A549 (cell line): ENCODE measurements around the gene PHC2.

Source experiments
- CTCF ChIP-seq: fragments of >200 bp; sonication (Bioruptor Twin); formaldehyde crosslinking; IDR thresholded peaks from 3 replicates; pipeline ENCODE4 v1.5.1; 2016
- E2F6 ChIP-seq: IDR thresholded peaks from 2 replicates; pipeline ENCODE4 v1.6.1; 2012; ENCODE audit warnings: low read depth, borderline replicate concordance
- GATA3 ChIP-seq: IDR thresholded peaks from 2 replicates; pipeline ENCODE4 v1.6.1; 2012; ENCODE audit warnings: borderline replicate concordance
- HOXA7 ChIP-seq: fragments of 250-450 bp; sonication (Bioruptor Pico); IDR thresholded peaks from 2 replicates; pipeline ENCODE4 v1.5.0; 2020; ENCODE audit warnings: mild to moderate bottlenecking, moderate library complexity
- JUNB ChIP-seq: fragments of >200 bp; sonication (Bioruptor Twin); formaldehyde crosslinking; IDR thresholded peaks from 2 replicates; pipeline ENCODE4 v1.6.1; 2016
- NFE2L2 ChIP-seq: fragments of 150-350 bp; conservative IDR thresholded peaks from 2 replicates; pipeline ENCODE4 v1.6.1; 2014; ENCODE audit warnings: low read length
- PBX3 ChIP-seq: IDR thresholded peaks from 2 replicates; pipeline ENCODE4 v1.6.1; 2012
- POLR2A ChIP-seq: IDR thresholded peaks from 2 replicates; pipeline ENCODE4 v1.6.1; 2012; ENCODE audit warnings: mild to moderate bottlenecking, low read length
- RAD21 ChIP-seq, 2 experiments: fragments of >200 bp in 1 of 2; sonication (Bioruptor Twin) in 1 of 2; formaldehyde crosslinking in 1 of 2; IDR thresholded peaks in 1 of 2; conservative IDR thresholded peaks in 1 of 2; 2 replicates in 1 of 2; 3 replicates in 1 of 2; pipeline ENCODE4 v1.6.1; 2012 to 2018; ENCODE audit warnings: inconsistent platforms in 1 of 2
- SMC3 ChIP-seq: fragments of >200 bp; sonication (Bioruptor Twin); formaldehyde crosslinking; IDR thresholded peaks from 3 replicates; pipeline ENCODE4 v1.6.1; 2018; ENCODE audit warnings: inconsistent platforms
- TP53 ChIP-seq: fragments of 250-450 bp; sonication (Bioruptor Pico); IDR thresholded peaks from 2 replicates; pipeline ENCODE4 v1.5.0; 2021; ENCODE audit warnings: mild to moderate bottlenecking, moderate library complexity
- ZC3H11A ChIP-seq: fragments of 450-650 bp; IDR thresholded peaks from 2 replicates; pipeline ENCODE4 v1.6.1; 2014; ENCODE audit warnings: antibody characterized with exemption, mild to moderate bottlenecking
- ZNF302 ChIP-seq: fragments of 250-450 bp; sonication (Bioruptor Pico); IDR thresholded peaks from 2 replicates; pipeline ENCODE4 v1.9.0; 2021; ENCODE audit warnings: inconsistent platforms, mild to moderate bottlenecking, moderate library complexity
- TF ChIP-seq, protein P1 (sequence below): IDR thresholded peaks from 2 replicates; pipeline ENCODE4 v1.6.1; 2012

GRCh38 chr1:33338440-33339211, 92.3 kb downstream of the PHC2 start:
- TF ChIP-seq HOXA7: no peak
- TF ChIP-seq GATA3: no peak
- TF ChIP-seq PBX3: no peak
- TF ChIP-seq POLR2A: no peak
- no peak for TF ChIP-seq ZC3H11A
- TF ChIP-seq, protein P1, sequence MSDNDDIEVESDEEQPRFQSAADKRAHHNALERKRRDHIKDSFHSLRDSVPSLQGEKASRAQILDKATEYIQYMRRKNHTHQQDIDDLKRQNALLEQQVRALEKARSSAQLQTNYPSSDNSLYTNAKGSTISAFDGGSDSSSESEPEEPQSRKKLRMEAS: no peak
- TF ChIP-seq CTCF: no peak
- no peak for TF ChIP-seq JUNB
- no peak for TF ChIP-seq TP53 (CRISPR knock-in tag)
- TF ChIP-seq E2F6: no peak
- TF ChIP-seq NFE2L2: no peak
- TF ChIP-seq SMC3: no peak
- no peak for TF ChIP-seq ZNF302
- TF ChIP-seq RAD21 (conservative IDR thresholded peaks at IDR 0.05 in 1 of 2, IDR thresholded peaks at IDR 0.05 in 1 of 2): no peak
